Uterus (tissue), 2 donors: ENCODE results near the gene CDKN1B.

Experiments
- POLR2A ChIP-seq, 2 donors: fragments of 450-650 bp; IDR thresholded peaks; one replicate each; pipeline ENCODE4 v1.6.1; 2016; ENCODE audit warnings: antibody characterized with exemption in 2 of 2, mild to moderate bottlenecking in 1 of 2, moderate library complexity in 1 of 2
- TF ChIP-seq, protein P1 (sequence below), 4 experiments: fragments of 200-600 bp in 2 of 4; fragments of 450-650 bp in 2 of 4; sonication (generic) in 2 of 4; IDR thresholded peaks; one replicate each; pipeline ENCODE4 v1.5.1; 2016 to 2019; ENCODE audit warnings: antibody characterized with exemption in 4 of 4, mild to moderate bottlenecking in 2 of 4, moderate library complexity in 1 of 4

DNA sequence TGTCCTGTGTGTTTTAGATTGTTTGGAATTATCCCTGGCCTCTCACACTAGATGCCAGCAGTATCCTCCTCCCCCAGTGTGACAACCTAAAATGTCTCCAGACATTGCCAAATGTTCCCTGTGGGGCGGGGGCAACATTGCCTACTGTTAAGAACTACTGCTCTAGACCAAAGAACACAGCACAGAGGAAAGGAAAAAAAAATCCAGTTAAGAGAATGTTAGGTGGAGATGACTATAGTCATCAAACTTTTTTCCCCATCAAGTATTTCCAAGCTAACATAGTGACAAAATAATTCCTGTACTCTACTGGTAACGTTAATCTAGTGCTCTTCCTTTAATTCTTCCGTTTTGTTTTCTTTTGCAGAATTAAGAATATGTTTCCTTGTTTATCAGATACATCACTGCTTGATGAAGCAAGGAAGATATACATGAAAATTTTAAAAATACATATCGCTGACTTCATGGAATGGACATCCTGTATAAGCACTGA, 3.5 kb downstream of the CDKN1B start:
- TF ChIP-seq, protein P1, sequence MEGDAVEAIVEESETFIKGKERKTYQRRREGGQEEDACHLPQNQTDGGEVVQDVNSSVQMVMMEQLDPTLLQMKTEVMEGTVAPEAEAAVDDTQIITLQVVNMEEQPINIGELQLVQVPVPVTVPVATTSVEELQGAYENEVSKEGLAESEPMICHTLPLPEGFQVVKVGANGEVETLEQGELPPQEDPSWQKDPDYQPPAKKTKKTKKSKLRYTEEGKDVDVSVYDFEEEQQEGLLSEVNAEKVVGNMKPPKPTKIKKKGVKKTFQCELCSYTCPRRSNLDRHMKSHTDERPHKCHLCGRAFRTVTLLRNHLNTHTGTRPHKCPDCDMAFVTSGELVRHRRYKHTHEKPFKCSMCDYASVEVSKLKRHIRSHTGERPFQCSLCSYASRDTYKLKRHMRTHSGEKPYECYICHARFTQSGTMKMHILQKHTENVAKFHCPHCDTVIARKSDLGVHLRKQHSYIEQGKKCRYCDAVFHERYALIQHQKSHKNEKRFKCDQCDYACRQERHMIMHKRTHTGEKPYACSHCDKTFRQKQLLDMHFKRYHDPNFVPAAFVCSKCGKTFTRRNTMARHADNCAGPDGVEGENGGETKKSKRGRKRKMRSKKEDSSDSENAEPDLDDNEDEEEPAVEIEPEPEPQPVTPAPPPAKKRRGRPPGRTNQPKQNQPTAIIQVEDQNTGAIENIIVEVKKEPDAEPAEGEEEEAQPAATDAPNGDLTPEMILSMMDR (IDR thresholded peaks at IDR 0.05): no peak
- TF ChIP-seq POLR2A (IDR thresholded peaks at IDR 0.05): no peak
